Activated CD4-positive, alpha-beta T cell treated with anti-CD3 and anti-CD28 coated beads for 1 hour (primary cell): ENCODE data around the gene IL23A.

Experiments
- DNase-seq: peaks from one replicate; pipeline ENCODE4 v3.0.0-alpha.2; 2020

Gene IL23A

GRCh38 chr12:56362130-56363059 is 23.7 kb downstream of the IL23A start, which contains the start of gene APOF:
APOF (minus strand) TSS chr12:56362857; CDS start chr12:56362745, 112 bp downstream.
- no peak for DNase-seq

DNA sequence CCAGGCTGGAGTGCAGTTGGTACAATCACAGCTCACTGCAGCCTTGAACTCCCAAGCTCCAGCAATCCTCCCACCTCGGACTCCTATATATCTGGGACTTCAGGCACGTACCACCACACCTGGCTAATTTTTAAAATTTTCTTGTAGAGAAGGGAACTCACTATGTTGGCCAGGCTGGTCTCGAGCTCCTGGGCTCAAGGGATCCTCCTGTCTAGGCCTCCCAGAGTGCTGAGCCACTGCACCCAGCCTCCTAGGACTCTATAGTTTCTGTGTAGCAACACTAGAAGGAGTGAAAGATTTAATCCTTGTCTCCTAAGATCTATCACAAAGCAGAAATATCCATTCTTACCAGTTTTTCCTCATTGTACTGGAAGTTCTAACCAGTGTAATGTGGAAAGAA is 28.3 kb downstream of the IL23A start:
- no peak for DNase-seq

DNA sequence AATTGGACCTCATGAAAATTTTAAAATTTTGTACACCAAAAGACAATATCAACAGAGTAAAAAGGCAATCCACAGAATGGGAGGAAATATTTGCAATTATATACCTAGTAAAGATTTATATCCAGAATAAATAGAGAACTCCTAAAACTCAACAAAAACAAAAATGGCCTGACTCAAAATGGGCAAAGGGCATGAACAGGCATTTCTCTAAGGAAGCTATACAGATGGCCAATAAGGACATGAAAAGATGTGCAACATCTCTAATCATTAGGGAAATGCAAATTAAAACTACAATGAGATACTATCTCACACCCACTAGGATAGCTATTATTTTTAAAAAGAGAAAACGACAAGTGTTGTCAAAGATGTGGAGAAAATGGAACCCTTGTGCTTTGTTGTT is 34.8 kb downstream of the IL23A start:
- no peak for DNase-seq

GRCh38 chr12:56374726-56375597 is 36.3 kb downstream of the IL23A start:
- no peak for DNase-seq

GRCh38 chr12:56375598-56376434 is 37.1 kb downstream of the IL23A start:
- DNase-seq, result no peak

- DNase-seq, result no peak
Observed at GRCh38 chr12:56377310-56377988, 38.8 kb downstream of the IL23A start.

- no peak for DNase-seq
Observed at GRCh38 chr12:56377989-56378316, 39.3 kb downstream of the IL23A start.

- no peak for DNase-seq
Observed at GRCh38 chr12:56382611-56383010, 43.9 kb downstream of the IL23A start.

GRCh38 chr12:56385873-56386272 is 47.2 kb downstream of the IL23A start:
- DNase-seq, result no peak

DNA sequence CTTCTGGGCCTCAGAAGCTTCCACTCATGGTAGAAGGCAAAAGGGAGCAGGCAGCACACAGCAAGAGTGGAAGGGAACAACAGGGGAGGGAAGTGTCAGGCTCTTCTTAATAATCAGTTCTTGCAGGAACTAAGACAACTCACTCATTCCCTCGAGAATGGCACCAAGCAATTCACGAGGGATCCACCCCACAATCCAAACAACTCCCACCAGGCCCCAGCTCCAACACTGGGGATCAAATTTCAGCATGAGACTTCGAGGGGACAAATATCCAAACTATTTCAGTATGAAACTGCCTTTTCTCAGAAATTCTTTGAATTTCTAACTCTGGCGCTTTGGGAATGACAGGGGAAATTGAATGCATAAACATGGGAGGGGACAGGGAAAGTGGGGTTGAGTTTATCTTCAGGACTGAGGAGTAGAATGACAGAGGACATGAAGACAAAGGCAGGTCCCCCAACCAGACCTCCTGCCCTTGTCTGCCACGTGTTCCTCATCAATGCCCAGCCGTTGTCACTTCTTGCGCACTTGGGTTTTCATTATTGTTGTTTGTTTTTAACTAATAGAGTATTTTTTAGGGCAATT is 48.6 kb downstream of the IL23A start:
- DNase-seq, result no peak

DNA sequence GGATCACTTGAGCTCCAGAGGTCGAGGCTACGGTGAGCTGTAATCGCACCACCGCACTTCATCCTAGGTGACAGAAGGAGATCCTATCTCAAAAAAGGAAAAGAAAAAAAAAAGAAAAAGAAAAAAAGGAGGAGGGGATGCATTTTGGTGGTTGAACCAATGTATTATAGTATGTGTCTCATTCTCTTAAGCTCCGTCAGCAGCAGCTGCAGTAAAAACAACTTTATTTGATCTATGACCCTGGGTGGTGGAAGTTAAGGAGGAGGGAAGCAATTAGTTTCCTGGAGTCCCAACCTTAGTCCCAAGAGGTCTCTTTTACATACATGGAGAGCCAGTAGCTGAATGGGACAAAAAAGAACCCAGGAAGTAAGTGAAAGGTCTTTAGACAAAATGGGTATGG is 50.7 kb downstream of the IL23A start:
- no peak for DNase-seq
